Suppressor macrophage treated with lipopolysaccharide for 1 hour (primary cell): ENCODE data around the gene DIAPH2.

Experiments used
- DNase-seq, 3 donors: peaks; one replicate each; pipeline ENCODE4 v3.0.0-alpha.2; 2020 to 2022

Gene DIAPH2

GRCh38 chrX:96979766-96980165 is 295.1 kb downstream of the DIAPH2 start:
- DNase-seq: no peak

DNA sequence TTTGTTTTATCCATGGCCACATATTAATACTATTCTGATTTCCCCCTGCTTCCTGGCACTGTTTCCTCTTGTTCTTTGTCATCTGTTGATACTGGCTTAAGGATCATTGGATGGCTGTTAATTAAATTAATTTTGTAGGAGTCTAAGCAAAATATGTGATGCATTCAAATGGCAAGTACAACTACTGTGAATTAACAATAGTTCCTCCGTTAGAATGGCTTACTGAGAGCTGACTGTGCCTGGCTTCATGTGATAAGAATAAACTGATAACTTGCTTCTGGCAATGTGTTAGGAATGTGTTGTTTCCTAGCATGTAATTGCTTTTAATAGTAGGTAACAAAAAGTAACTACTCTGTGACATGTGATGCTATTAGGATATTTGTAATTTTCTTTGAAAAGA is 297.5 kb downstream of the DIAPH2 start:
- DNase-seq: no peak

DNA sequence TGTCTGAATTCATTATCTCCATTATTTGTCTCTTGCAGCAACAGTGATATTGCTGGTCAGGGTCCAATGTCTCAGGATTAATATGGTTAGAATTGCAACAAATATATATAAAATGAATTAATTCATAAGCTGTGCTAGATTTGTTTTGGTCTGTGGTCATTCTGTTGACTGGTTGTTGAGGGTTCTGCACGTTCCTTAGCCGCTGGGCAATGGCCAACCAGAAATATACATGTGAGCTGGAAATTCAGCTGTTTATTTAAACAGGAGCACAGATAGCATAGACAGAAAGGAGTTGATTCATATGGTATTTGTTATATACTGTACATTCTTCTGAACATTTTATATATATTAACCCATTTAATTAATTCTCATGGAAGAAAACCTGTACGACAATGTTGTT is 299.9 kb downstream of the DIAPH2 start:
- DNase-seq: no peak

DNA sequence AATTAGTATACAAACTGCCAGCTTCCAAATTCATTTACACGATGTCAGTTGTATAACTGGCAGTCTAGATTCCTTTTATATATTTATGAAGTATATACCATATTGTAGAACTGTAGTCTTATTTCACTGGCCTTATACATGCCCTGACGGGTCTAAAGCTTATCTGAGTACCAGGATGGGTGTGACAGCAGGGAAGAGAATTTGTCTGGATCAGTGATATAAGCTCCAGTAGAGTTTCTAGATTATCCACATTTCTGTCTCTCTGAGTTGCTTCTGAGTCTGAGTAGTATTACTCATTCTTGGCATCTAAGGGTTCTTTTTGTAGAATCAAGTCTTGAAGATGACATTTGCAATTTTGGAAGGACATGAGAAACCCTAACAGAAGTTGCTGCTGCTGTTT is 300.4 kb downstream of the DIAPH2 start:
- no peak for DNase-seq

DNA sequence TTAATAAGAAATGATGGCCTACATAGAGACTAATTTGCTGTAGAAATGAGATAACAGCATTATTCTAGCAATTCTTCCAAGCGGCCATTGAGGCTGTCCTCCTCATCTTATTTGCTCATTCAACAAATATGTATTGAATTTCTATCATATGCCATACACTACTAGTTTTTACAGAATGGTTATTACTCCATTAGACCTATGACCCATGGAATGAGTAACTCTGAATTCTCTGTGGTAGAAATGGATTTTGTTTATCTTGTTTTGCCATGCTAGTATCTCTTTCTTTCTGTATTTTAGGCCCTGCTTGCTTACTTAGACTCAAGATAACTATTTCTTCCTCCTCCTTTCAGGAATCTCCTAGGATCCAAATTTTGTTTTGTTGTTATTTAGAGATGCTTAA is 302.6 kb downstream of the DIAPH2 start:
- DNase-seq: no peak

GRCh38 chrX:96989830-96990571 is 305.4 kb downstream of the DIAPH2 start:
- no peak for DNase-seq

- DNase-seq: peak; percentile 2 to 53 (median 23)
Measured at GRCh38 chrX:96994093-96994492, 309.5 kb downstream of the DIAPH2 start.

DNA sequence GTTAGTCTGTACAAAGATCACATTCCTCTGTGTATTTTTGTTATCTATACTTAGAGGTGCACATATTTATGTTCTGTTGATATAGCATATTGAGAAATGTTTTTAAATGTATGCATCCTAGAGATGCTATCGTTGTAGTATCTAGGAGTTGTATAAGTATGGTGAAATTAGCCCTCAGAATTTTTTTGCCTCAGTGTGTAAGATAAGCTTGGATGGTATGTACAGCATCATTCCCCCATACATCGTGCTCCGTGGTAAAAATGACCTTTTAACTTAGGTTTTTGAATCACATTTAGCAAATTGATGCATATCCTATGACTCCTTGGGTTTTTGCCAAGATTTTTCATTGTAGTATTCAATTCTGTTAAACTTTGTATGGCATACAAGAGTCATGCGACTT is 312.6 kb downstream of the DIAPH2 start:
- DNase-seq: no peak

DNA sequence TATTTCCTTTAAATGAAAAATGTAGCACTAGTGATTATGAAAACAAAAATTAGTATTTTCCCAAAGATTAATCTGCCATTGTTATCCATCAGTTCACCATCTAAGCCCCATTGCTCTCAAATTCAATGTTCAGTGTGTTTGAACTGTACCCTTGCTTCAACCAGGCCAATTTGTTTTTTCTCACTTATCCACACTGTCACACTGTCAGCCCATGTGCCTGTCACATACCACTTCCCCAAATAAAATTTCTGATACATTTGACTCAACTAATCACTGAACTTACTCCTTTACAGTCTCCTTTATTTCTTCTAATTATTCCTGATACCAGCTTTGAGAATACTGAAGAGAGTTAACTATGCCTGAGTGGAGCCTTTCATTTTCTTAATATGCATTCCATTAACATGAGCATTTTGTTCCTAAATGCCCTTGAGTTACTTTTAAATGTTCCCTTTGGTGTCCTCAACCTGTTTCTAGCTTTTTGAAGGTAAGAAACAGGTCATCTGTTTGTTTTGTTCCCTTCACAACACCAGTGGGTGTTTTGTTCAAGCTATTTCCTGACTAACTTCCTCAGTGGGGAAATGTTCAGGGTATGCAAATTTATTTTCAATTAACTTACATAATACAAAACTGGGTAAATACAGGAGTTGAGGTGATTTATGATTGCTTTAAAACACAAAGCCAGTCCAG is 316.2 kb downstream of the DIAPH2 start:
- no peak for DNase-seq

DNA sequence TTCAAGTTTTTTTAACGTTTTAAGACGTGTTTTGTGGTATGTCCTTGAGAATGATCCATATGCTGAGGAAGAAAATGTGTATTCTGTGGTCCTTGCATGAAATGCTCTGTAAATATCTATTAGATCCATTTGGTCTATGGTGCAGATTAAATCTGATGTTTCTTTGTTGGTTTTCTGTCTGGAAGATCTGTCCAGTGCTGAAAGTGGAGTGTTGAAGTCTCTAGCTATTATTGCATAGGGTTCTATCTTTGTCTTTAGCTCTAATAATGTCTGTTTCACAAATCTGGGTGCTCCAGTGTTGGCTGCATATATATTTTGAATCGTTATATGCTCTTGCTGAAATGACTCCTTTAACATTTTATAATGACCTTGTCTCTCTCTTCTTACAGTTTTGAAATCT is 321.5 kb downstream of the DIAPH2 start:
- DNase-seq: no peak

DNA sequence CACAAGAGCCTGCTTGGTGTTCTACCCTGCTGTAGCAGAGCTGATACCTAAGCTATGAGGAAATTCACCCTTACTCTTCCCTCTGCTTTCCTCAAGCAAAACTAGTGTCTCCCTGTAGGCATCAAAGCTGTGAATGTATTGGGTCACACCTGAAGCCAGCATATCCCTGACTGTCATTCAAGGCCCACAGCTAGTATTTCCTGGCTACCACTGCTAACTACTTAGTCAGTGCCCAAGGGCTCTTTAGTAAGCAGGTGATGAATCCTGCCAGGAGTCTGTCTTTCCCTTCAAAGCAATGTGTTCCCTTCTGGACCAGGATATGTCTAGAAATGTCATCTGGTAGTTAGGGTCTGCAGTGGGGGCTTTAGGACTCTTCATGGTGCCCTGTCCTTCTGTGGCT is 324.7 kb downstream of the DIAPH2 start:
- no peak for DNase-seq

DNA sequence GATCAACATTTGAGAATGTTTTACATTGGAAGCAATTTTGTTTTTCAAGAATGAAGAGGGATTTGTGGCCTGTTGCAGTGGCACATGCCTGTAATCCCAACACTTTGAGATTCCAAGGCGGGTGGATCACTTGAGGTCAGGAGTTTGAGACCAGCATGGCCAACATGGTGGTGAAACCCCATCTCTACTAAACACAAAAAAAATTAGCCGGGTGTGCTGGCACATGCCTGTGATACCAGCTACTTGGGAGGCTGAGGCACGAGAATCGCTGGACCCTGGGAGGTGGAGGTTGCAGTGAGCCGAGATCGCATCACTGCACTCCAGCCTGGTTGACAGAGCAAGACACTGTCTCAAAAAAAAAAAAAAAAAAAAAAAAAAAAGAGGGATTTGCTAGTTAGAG is 326.9 kb downstream of the DIAPH2 start:
- no peak for DNase-seq

DNA sequence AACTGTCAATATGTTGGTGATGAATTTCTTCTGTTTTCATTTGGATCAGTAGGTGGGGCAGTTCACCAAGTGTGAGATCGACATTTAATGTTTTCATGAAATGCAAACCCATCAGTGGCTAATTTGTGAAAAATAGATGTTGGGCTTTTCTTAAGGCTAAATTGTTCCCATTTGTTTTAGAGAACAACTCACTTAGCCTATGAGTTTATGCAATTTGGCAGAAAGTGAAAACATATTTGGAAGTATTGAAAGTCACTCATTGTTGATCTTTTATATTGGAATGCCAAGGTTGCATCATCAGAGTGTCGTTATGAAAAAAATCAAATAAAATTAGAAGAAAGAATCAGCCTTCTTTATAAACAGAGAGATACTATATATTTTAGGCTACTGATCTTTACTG is 331.5 kb downstream of the DIAPH2 start:
- no peak for DNase-seq

- peak; percentile 26 to 64 (median 55) for DNase-seq
Measured at GRCh38 chrX:97021680-97022079, 337.0 kb downstream of the DIAPH2 start.

DNA sequence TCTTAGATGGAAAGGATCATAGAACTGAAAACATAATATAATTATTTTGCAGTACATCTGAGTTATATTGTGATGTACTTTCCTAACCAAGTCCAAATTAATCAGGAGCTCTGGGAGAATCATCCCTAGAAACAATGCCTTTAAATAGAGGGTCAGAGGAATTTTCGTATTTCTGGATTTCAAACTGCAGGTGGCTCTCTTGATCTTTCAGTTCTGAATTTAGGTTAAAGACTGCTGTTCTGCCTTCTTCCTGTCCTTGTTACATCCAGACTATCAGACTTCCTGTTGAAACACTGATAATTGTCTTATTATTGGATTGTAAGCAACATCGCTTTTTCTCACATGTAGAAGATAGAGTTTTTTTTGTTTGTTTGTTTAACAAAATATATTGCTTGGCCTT is 341.8 kb downstream of the DIAPH2 start:
- DNase-seq: no peak

DNA sequence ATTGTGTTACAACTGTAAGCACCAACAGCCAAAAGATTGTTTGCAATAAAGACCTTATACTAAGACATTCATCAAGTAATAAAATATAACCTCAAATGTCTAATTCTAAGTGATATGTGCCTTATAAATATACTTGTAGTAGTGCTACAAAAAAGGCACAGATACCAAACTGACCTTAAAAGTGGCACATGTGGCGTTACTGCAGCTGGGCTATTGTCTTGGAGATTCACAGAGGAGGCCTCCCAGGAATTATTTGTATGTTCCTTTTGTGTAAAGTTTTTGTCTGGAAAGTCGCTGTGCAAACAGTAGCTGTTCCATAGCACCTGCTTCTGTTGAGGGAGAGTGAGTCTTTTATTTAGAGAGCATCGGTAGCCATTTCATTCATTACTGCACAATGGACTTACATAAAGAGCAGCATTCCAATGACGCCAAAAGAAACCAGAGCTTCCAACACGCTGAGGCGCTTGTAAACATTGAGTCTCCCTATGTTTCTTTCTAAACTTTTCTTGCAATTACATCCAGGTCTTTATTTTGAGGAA is 342.8 kb downstream of the DIAPH2 start:
- no peak for DNase-seq

DNA sequence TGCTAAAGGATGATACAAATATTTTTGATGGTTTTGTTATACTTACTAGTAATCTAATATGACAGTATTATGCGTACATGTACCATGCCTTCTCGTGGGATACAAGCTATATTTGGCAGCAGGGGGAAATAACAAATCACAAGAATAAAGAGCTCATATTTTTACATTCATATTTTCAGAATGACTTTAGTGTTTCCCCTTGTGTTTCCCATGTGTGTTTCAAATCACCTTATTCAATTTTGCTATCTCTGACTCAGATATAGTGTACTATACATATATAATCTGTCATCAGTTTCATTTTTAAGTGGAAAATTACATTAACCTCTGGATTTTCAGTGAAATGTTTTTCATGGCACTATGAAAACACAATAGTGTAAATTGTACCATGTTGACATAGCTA is 345.8 kb downstream of the DIAPH2 start:
- no peak for DNase-seq

DNA sequence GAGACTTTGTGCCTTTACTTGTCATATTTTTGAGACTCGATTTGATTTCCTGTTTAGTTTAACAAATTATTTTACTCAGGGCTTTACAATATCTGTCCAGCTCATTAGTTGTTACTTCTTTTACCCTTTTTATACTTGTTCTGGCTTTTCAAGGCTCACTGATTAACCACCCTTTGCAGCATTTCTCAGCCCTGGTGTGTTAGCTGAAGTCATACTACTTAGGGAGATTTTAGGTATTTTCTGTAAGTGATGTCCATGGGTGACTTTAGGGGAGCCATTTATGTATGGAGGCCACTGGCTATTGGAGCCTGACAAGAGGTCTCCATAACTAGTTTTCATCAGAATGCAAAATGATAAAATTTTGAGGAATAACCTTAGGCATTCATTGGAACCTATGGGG is 346.3 kb downstream of the DIAPH2 start:
- no peak for DNase-seq

GRCh38 chrX:97039363-97040029 is 354.9 kb downstream of the DIAPH2 start:
- DNase-seq: no peak

GRCh38 chrX:97045470-97045869 is 360.8 kb downstream of the DIAPH2 start:
- peak in 2 of 3 donors; percentile 15 to 30 for DNase-seq

GRCh38 chrX:97046867-97047266 is 362.2 kb downstream of the DIAPH2 start:
- no peak for DNase-seq

GRCh38 chrX:97050392-97050791 is 365.8 kb downstream of the DIAPH2 start:
- DNase-seq: no peak

DNA sequence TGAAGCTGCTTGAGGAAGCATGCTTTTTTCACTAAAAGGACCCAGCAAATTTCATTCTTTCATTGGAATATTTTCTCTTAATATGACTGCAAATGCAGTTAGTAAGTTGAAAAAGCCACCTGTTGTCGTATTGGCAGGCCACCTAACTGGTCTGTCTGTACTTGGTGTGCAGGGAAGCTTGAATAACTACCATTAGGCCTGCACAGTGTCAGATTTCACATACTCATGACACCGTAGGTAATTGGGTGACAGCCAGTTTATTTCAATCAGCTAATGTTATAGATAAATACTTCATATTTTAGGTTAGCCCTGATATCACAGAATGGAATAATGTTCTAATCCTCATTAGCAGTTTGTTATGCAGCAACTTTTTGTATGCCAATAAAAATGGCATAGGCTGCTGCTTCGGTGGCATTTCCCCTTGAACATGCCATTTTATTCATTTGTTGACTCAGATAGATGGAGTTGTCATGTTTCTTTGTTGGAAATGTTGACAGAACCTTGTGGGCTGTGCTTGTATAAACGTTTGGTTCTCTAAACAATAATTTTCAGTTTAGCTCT is 372.8 kb downstream of the DIAPH2 start:
- DNase-seq: no peak

DNA sequence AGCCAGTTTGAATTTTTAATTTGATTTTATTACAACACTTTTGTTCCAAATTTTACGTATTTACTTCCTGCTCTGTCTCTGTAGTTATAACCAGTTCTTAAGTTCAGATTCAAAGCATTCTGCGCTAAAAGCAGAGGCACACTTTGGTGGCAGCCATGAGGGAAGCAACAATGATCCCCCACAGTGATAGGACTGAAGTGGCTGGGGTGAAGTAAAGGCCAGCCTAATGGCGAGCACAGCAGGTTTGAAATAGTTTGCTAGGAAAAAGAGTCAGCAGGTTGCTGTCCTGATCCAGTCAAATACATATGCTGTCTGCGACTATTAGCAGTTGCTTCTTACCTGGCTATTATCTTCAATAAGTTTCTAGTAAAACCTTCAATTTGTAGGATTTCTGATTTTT is 375.4 kb downstream of the DIAPH2 start:
- no peak for DNase-seq
